Chondrocyte (in vitro differentiated cells): ENCODE measurements around the gene SLC20A1. TPM values are rescaled to one million over a fixed set of nuclear protein-coding genes. Genes with fewer than 3 reads are reported as not detected.

Source experiments
- DNase-seq: peaks from one replicate; pipeline ENCODE4 v3.0.0; 2021; ENCODE audit warnings: mixed read lengths, low spot score
- H3K27ac Mint-ChIP-seq: one replicate; pipeline ENCODE4 v1.8.0; 2021; ENCODE audit warnings: mild to moderate bottlenecking, moderate library complexity, mixed read lengths; ENCODE audit not compliant: unreplicated experiment
- H3K27me3 Mint-ChIP-seq: 2 replicates; pipeline ENCODE4 v1.8.0; 2021; ENCODE audit warnings: low read depth, mixed read lengths
- H3K36me3 Mint-ChIP-seq: 2 replicates; pipeline ENCODE4 v1.8.0; 2021; ENCODE audit warnings: low read depth, mixed read lengths
- H3K4me1 Mint-ChIP-seq: 2 replicates; pipeline ENCODE4 v1.8.0; 2021; ENCODE audit warnings: low read depth, mild to moderate bottlenecking, mixed read lengths
- H3K4me3 Mint-ChIP-seq: one replicate; pipeline ENCODE4 v1.8.0; 2021; ENCODE audit warnings: mild to moderate bottlenecking, moderate library complexity, mixed read lengths; ENCODE audit not compliant: unreplicated experiment
- H3K9me3 Mint-ChIP-seq: 2 replicates; pipeline ENCODE4 v1.8.0; 2021; ENCODE audit warnings: low read depth, mixed read lengths
- total RNA-seq: library from RNA; stranded (reverse); gene quantifications from 3 replicates; pipeline ENCODE4 v1.2.1, GENCODE V29; 2021
- TF ChIP-seq, protein P1 (sequence below): fragments of 200-600 bp; sonication (generic); IDR thresholded peaks from 2 replicates; pipeline ENCODE4 v1.5.0; 2021; ENCODE audit warnings: antibody characterized with exemption, mild to moderate bottlenecking, moderate library complexity

SLC20A1 gene
- total RNA-seq, 1 donor from 2014 or later, result 62.2 TPM

DNA sequence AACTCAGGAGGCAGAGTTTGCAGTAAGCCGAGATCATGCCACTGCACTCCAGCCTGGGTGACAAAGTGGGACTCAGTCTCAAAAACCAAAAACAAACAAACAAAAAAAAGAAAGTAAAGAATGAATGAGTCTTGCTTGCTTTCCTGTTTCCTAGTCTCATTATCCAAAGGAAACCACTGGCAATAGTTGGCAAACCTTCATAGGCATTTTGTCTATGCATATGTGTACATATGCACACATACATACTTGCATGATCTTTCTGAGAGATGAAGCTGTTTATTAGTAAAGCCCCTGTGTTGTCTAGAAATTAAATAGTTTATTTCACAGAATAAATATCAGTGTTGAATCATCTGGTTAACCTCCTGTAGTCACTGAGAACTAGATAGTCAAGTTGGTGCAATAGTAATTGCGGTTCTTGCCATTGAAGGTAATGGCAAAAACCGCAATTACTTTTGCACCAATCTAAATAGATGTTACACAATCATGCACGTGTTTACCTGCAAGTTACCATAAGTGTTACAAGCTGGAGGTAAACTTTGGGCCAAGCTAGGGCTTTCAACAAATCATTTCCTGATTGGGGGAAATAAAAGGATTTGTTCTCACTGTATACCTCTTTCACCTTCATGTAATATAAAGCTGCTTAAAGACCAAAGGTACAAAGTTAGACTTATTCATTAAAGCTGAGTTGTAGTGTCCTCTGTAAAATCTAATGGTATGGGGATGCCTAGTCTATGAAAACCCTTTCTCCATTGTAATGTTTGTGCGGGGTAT, 24.7 kb downstream of the SLC20A1 start:
- H3K9me3 Mint-ChIP-seq, result no peaks in the 10 kb centered on the region
- H3K36me3 Mint-ChIP-seq, result peaks cover 2% of the 10 kb centered on the region
- no peak overlapping the region for H3K4me3 Mint-ChIP-seq
- H3K27ac Mint-ChIP-seq, result no peak overlapping the region
- DNase-seq, result no peak
- H3K27me3 Mint-ChIP-seq, result no peaks in the 10 kb centered on the region
- TF ChIP-seq, protein P1, sequence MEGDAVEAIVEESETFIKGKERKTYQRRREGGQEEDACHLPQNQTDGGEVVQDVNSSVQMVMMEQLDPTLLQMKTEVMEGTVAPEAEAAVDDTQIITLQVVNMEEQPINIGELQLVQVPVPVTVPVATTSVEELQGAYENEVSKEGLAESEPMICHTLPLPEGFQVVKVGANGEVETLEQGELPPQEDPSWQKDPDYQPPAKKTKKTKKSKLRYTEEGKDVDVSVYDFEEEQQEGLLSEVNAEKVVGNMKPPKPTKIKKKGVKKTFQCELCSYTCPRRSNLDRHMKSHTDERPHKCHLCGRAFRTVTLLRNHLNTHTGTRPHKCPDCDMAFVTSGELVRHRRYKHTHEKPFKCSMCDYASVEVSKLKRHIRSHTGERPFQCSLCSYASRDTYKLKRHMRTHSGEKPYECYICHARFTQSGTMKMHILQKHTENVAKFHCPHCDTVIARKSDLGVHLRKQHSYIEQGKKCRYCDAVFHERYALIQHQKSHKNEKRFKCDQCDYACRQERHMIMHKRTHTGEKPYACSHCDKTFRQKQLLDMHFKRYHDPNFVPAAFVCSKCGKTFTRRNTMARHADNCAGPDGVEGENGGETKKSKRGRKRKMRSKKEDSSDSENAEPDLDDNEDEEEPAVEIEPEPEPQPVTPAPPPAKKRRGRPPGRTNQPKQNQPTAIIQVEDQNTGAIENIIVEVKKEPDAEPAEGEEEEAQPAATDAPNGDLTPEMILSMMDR, result no peak
- no peaks in the 10 kb centered on the region for H3K4me1 Mint-ChIP-seq

DNA sequence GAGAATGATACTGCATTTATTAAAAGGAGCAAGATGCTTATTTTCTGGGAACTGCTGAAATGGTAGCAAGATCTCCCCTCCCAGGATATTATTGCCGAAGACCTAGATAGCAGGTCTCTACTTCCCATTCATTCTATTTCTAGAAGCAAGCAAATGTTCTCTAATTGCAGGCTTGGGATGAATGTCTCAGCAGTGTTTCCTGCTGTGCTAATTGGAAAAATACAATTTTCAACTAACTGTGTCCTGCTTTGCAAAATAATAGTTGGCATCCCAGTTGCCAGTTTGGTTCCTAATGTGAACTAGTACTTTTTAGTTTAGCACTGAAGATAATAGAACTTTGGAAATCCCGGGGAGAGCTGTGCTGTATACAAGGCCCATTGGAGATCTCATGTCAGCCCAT, 26.1 kb downstream of the SLC20A1 start:
- Mint-ChIP-seq H3K27ac (no peak overlapping the region), H3K9me3 (peaks cover 2% of the 10 kb centered on the region)

DNA sequence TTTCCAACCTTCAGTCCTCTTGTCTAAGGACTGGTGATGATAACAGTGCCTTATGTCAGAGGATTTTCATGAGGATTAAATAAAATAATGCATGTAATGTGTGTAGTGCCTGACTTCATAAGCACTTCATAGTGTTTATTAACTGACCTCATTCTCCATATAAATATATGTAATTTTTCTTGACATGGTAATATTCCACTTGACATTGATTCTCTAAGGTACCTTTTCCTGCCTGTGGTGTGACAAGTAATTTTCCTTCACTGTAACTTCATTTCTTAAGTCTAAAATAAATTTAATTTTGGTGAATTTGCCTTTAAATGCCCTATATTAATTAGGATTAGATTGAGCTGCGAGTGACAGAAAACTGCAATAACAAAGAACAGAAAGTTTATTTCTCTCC, 27.3 kb downstream of the SLC20A1 start:
- TF ChIP-seq, protein P1, result no peak
- Mint-ChIP-seq H3K27ac (no peak overlapping the region), H3K4me1 (no peaks in the 10 kb centered on the region), H3K4me3 (no peak overlapping the region), H3K9me3 (peaks cover 2% of the 10 kb centered on the region), H3K36me3 (peaks cover 2% of the 10 kb centered on the region), H3K27me3 (no peaks in the 10 kb centered on the region)
- no peak for DNase-seq

More for the DNA sequence above, 26.1 kb downstream of the SLC20A1 start:
- no peaks in the 10 kb centered on the region for H3K4me1 Mint-ChIP-seq
- no peaks in the 10 kb centered on the region for H3K27me3 Mint-ChIP-seq
- peaks cover 2% of the 10 kb centered on the region for H3K36me3 Mint-ChIP-seq
- no peak for DNase-seq
- TF ChIP-seq, protein P1, result no peak
- no peak overlapping the region for H3K4me3 Mint-ChIP-seq

DNA sequence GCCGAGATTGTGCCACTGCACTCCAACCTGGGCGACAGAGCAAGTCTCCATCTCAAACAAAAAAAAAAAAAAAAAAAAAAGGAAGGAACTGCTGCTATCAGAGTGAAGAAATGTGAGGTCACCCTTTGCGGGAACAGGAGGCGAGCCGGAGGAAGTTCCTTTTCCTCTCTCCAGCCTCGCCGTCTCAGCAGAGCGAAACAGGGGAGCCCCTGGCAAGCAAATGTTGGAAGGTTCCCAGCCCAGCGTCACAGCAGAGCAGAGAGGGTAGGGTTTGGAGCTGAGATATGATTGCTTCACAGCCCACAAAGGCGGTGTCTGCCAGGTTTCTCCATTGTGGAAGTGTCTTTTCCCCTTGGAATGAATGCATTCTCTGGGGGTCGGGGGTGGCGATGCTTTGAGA, 28.5 kb downstream of the SLC20A1 start:
- no peak for DNase-seq
- Mint-ChIP-seq H3K9me3 (peaks cover 2% of the 10 kb centered on the region), H3K27me3 (no peaks in the 10 kb centered on the region), H3K4me1 (no peaks in the 10 kb centered on the region), H3K36me3 (peaks cover 1% of the 10 kb centered on the region), H3K4me3 (no peak overlapping the region), H3K27ac (no peak overlapping the region)
- TF ChIP-seq, protein P1, result no peak

DNA sequence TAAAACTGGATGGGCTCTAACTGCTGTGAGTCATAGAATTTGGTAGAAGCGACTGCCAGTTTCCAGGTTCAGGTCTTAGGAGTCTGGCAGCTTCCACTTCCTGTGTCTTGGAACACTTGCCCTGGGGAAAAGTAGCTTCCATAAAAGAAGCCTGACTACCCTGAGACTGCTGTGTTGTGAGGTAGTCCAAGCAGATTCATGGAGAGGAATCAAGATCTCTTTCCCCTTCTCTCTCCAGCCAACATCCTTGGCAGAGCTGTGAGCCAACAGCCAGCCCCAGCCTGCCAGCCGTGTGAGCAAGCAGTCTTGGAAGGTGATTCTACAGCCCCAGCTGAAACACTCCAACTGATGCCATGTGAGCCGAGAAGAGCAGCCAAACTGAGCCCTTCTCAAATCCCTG, 33.7 kb downstream of the SLC20A1 start:
- TF ChIP-seq, protein P1, result no peak
- Mint-ChIP-seq H3K9me3 (peaks cover 2% of the 10 kb centered on the region), H3K27me3 (no peaks in the 10 kb centered on the region), H3K4me1 (peaks cover 2% of the 10 kb centered on the region), H3K27ac (no peak overlapping the region), H3K36me3 (no peaks in the 10 kb centered on the region), H3K4me3 (no peak overlapping the region)
- DNase-seq, result no peak
